GM12891 (cell line): ENCODE results near the gene DHX38.

Source experiments
- POLR2AphosphoS5 ChIP-seq: IDR thresholded peaks from 2 replicates; pipeline ENCODE4 v1.6.1; 2011; ENCODE audit warnings: low read depth, low read length, control low read depth
- SPI1 ChIP-seq: IDR thresholded peaks from 2 replicates; pipeline ENCODE4 v1.6.1; 2011; ENCODE audit warnings: low read depth, low read length, control low read depth

DNA sequence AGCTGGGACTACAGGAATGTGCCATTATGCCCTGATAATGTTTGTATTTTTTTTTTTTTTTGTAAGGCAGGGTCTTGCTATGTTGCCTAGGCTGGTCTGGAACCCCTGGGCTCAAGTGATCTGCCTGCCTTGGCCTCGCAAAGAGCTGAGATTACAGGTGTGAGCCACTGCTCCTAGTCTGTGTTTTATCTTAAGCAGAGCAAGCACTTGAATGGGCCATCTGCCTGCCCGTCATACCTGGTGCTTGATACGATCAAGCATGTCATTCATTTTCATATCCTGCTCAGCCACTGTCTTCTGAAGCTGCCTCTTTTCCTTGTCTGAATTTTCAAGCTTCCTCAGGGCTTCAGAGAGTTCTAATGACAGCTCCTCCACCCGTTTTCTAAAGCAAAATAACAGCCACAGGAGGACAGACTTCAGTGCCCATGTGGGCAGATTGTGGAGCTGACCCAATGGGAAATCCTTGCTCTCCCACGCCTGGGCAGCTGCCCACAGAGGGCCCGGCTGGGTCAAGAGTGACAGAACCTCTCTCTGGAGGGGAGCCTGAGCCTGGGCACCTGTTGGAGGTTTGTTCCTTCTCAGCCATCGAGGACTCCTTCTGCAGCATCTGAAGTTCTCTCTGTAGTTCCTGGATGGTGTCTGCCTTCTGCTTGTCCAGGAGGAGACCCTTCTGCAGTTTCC is 36.5 kb downstream of the DHX38 start:
- TF ChIP-seq POLR2AphosphoS5: no peak
- no peak for TF ChIP-seq SPI1
